ENCODE data around the gene MTERF2. TPM values are rescaled to one million over a fixed set of nuclear protein-coding genes. Genes with fewer than 3 reads are reported as not detected.
A peak's percentile ranks its signal among the peaks of the same experiment; 100 is the strongest.

MTERF2 gene
- total RNA-seq, 4 donors from 2014 or later: 17.5 to 26.3 (median 19.4) TPM

DNA sequence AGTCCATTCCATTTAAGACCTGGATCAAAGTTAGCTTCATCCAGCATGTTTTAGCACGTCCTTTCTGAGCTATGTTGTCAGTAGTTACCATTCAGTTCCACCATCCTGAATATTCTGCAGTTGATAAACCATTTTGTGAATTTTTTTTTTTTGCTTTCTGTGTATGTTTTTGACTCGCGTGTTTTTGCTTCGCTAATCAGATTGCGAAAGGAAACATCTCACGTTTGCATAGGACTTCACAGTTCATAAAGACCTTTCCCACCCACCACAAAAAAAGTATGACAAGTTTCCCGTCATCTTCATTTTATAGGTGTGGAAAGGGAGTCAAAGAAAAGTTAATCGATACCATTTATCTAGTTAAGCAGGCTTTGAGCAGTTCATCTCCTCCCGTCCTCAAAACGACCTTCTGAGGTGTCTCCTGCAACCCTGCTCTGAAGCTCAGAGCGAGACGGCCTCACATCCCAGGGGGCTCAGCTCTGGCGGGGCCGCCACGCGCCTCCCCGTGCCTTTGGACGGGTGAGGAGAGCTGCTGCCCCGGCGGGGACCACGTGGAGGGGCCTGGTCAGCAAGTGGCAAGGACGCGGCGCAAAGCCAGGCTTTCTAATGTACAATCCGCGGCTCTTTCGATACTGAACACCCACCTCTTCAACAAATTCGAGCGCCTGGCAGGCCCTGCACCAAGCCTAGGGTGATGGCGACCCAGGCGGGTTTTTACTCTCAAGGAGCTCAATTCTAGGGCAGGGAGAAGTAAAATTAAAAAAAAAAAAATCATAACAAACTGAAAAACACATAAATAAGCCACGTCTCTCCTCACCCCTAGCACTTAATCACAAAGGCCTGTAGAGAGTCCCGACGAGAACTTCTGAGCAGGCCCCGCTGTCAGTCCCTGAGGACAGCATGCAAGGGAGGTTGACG lies 32.2 kb downstream of the MTERF2 start:
- Histone ChIP-seq H3K4me3 (peak overlapping the region; percentile 75 to 98 (median 86)), H3K9me3 (no peaks in the 10 kb centered on the region), H3K27ac (peak overlapping the region; percentile 93 to 99 (median 98)), H3K36me3 (no peaks in the 10 kb centered on the region), H3K27me3 (no peaks in the 10 kb centered on the region), H3K4me1 (peaks cover 0 to 44% (median 15%) of the 10 kb centered on the region in 4 donors)
- WGBS, 2 donors: 24 to 33% methylated on average over 36 of the region's 36 CpGs
- DNase-seq (ENCODE audit: low spot score in 2 of 2): peak; percentile 31 to 35
- TF ChIP-seq, protein P1, sequence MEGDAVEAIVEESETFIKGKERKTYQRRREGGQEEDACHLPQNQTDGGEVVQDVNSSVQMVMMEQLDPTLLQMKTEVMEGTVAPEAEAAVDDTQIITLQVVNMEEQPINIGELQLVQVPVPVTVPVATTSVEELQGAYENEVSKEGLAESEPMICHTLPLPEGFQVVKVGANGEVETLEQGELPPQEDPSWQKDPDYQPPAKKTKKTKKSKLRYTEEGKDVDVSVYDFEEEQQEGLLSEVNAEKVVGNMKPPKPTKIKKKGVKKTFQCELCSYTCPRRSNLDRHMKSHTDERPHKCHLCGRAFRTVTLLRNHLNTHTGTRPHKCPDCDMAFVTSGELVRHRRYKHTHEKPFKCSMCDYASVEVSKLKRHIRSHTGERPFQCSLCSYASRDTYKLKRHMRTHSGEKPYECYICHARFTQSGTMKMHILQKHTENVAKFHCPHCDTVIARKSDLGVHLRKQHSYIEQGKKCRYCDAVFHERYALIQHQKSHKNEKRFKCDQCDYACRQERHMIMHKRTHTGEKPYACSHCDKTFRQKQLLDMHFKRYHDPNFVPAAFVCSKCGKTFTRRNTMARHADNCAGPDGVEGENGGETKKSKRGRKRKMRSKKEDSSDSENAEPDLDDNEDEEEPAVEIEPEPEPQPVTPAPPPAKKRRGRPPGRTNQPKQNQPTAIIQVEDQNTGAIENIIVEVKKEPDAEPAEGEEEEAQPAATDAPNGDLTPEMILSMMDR (IDR thresholded peaks at IDR 0.05): no peak
- TF ChIP-seq POLR2A (IDR thresholded peaks at IDR 0.05): no peak
- TF ChIP-seq EP300 (IDR thresholded peaks at IDR 0.05): no peak

DNA sequence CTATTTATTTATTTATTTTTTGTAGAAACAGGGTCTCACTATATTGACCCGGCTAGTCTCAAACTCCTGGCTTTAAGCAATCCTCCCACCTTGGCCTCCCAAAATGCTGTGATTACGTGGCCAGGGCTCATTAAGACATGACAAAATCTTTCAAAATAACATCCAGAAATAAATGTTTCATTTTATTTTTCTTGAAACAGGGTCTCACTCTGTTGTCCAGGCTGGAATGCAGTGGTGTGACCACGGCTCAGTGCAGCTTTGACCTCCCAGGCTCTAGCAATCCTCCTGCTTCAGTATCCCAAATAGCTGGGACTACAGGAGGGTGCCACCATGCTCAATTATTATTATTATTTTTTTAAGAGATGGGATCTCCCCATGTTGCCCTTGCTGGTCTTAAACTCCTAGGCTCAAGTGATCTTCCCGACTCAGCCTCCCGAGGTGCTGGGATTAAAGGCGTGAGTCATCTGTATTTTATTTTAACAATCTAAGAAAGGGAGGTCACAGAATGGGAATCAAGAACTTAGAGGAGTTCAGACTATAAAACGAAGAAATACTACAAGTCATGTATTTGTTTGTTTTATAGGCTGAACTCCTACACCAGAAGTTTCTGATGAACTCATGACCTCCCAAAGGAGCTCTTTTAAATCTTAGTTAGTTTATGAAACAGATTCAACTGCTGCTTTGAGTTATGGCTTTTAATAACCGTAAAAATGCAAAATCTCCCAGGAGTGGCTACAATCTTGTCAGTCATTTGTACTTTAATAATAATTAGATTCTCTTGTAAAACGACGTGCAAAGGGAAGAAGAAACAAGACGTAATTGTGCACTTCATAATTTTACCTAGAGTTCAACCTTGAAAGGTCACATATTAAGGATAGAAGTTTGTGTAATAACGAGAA lies 33.3 kb downstream of the MTERF2 start:
- Histone ChIP-seq H3K36me3 (no peaks in the 10 kb centered on the region), H3K27ac (peak overlapping the region in 3 of 4 donors; percentile 98 to 99 (median 99)), H3K4me3 (no peak overlapping the region), H3K27me3 (no peaks in the 10 kb centered on the region), H3K9me3 (no peaks in the 10 kb centered on the region), H3K4me1 (peaks cover 0 to 33% (median 13%) of the 10 kb centered on the region in 4 donors)
- WGBS, 2 donors: 73 to 74% methylated on average over 12 of the region's 12 CpGs
- TF ChIP-seq, protein P1 (IDR thresholded peaks at IDR 0.05): no peak
- TF ChIP-seq EP300 (IDR thresholded peaks at IDR 0.05): no peak
- no peak for TF ChIP-seq POLR2A (IDR thresholded peaks at IDR 0.05)
- no peak for DNase-seq (ENCODE audit: low spot score in 2 of 2)

DNA sequence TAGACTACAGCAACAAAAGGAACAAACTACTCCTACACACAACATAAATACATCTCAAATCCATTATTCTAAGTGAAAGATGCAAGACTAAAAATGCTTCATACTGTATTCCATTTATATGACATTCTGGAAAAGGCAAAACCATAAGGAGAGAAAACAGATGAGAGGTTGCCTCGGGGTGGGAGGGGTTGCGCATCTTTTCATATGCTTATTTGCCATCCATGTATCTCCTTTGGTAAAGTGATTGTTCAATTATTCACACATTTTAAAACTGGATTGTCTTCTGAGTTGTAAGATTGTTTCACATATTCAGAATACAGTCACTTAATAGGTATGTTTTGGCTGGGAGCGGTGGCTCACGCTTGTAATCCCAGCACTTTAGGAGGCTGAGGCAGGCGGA lies 36.4 kb downstream of the MTERF2 start:
- WGBS, 2 donors: 94 to 97% methylated on average over 5 of the region's 5 CpGs
- no peak overlapping the region for H3K27ac ChIP-seq
- DNase-seq (ENCODE audit: low spot score in 2 of 2): no peak
- no peaks in the 10 kb centered on the region for H3K9me3 ChIP-seq
- no peaks in the 10 kb centered on the region for H3K36me3 ChIP-seq
- H3K4me1 ChIP-seq: peaks cover 0 to 17% (median 4%) of the 10 kb centered on the region in 4 donors
- TF ChIP-seq POLR2A (IDR thresholded peaks at IDR 0.05) (no peak), EP300 (IDR thresholded peaks at IDR 0.05) (no peak)
- TF ChIP-seq, protein P1 (IDR thresholded peaks at IDR 0.05): no peak
- H3K27me3 ChIP-seq: no peaks in the 10 kb centered on the region
- no peak overlapping the region for H3K4me3 ChIP-seq

DNA sequence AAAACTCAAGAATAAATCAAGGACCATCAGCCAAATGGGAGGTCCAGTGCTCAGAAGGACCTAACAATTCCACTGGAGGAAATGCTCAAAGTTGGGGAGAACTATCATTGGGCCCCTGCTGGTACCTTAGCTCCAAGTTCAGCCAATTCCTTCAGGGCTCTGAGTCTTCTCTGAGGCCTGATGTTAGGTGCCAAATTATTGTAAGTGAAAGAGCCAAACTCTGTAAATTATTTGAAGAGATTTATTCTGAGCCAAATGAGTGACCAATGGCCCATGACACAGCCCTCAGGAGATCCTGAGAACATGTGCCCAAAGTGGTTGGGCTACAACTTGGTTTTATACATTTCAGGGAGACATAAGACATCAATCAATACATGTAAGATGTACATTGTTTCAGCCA lies 39.5 kb downstream of the MTERF2 start:
- H3K4me1 ChIP-seq: no peaks in the 10 kb centered on the region
- no peaks in the 10 kb centered on the region for H3K36me3 ChIP-seq
- DNase-seq (ENCODE audit: low spot score in 2 of 2): no peak
- no peak overlapping the region for H3K27ac ChIP-seq
- TF ChIP-seq, protein P1 (IDR thresholded peaks at IDR 0.05): no peak
- TF ChIP-seq EP300 (IDR thresholded peaks at IDR 0.05) (no peak), POLR2A (IDR thresholded peaks at IDR 0.05) (no peak)
- H3K4me3 ChIP-seq: no peak overlapping the region
- no peaks in the 10 kb centered on the region for H3K27me3 ChIP-seq
- no peaks in the 10 kb centered on the region for H3K9me3 ChIP-seq
